UCSD-AML1 (cell line): ENCODE data around the gene AKAP1.

Experiments
- DNase-seq: peaks from one replicate; lab custom pipeline; 2025; ENCODE audit not compliant: unreplicated experiment; lab: John Stamatoyannopoulos, UW

The AKAP1 gene

GRCh38 chr17:57125866-57126265 lies 40.8 kb downstream of the AKAP1 start:
- DNase-seq, result no peak

- peak; percentile 58 for DNase-seq
Observed at GRCh38 chr17:57130708-57131461, 45.8 kb downstream of the AKAP1 start.

- DNase-seq, result no peak
Observed at GRCh38 chr17:57132663-57133062, 47.6 kb downstream of the AKAP1 start.

- no peak for DNase-seq
Observed at GRCh38 chr17:57133486-57133885, 48.4 kb downstream of the AKAP1 start.

GRCh38 chr17:57135026-57135788 lies 50.2 kb downstream of the AKAP1 start:
- DNase-seq, result no peak

- DNase-seq, result peak; percentile 30
Observed at GRCh38 chr17:57135789-57136291, 50.8 kb downstream of the AKAP1 start.

GRCh38 chr17:57136355-57136754 lies 51.3 kb downstream of the AKAP1 start:
- DNase-seq, result no peak

- no peak for DNase-seq
Observed at GRCh38 chr17:57138030-57138911, 53.2 kb downstream of the AKAP1 start.

- no peak for DNase-seq
Observed at GRCh38 chr17:57138956-57139576, 54.0 kb downstream of the AKAP1 start.

GRCh38 chr17:57140316-57140715 lies 55.3 kb downstream of the AKAP1 start:
- no peak for DNase-seq

- DNase-seq, result no peak
Observed at GRCh38 chr17:57142925-57143324, 57.9 kb downstream of the AKAP1 start.

- DNase-seq, result no peak
Observed at GRCh38 chr17:57143361-57143760, 58.3 kb downstream of the AKAP1 start.

GRCh38 chr17:57143919-57144318 lies 58.9 kb downstream of the AKAP1 start:
- no peak for DNase-seq

GRCh38 chr17:57144567-57144966 lies 59.5 kb downstream of the AKAP1 start:
- no peak for DNase-seq

- DNase-seq, result no peak
Observed at GRCh38 chr17:57145347-57145746, 60.3 kb downstream of the AKAP1 start.

- no peak for DNase-seq
Observed at GRCh38 chr17:57146273-57146672, 61.2 kb downstream of the AKAP1 start.

- DNase-seq, result no peak
Observed at GRCh38 chr17:57151798-57152197, 66.8 kb downstream of the AKAP1 start.

- DNase-seq, result no peak
Observed at GRCh38 chr17:57152967-57153528, 68.0 kb downstream of the AKAP1 start.

GRCh38 chr17:57154921-57155320 lies 69.9 kb downstream of the AKAP1 start:
- no peak for DNase-seq

- no peak for DNase-seq
Observed at GRCh38 chr17:57158325-57158724, 73.3 kb downstream of the AKAP1 start.
